Activated T-cell treated with anti-CD3 and anti-CD28 coated beads for 4 hours (primary cell): ENCODE data around the gene CTSE.
"Not testable (repeated sequence)": the region's sequence is repeated elsewhere in the genome, so short reads cannot be mapped to it uniquely, and the experiment has no call there.

Source experiments
- DNase-seq: peaks from one replicate; pipeline ENCODE4 v3.0.0-alpha.2; 2020

The CTSE gene

GRCh38 chr1:206013026-206013795 lies 10.5 kb downstream of the CTSE start:
- DNase-seq: no peak

- no peak for DNase-seq
Measured at GRCh38 chr1:206012086-206012859, 11.4 kb downstream of the CTSE start.

GRCh38 chr1:206011057-206011456 lies 12.6 kb downstream of the CTSE start:
- no peak for DNase-seq

DNA sequence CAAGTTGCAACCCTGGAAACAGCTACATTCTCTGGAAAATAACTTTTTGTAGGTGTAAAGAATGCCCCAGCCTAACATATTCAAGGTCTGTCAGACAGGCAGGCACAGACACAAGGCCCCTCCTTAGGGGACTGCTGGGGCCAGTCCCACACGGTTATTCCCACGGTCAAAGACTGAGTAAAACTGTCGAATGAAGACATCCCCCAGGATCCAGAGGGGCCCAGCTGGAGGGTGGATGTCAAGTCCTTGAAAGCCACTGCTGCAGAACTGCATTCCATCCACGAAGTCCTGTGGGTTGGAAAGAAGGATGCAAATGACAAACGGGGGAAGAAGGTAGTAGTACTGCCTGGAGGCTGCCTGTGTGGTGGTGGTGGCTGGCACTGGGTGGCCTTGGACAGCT lies 13.6 kb downstream of the CTSE start:
- no peak for DNase-seq

DNA sequence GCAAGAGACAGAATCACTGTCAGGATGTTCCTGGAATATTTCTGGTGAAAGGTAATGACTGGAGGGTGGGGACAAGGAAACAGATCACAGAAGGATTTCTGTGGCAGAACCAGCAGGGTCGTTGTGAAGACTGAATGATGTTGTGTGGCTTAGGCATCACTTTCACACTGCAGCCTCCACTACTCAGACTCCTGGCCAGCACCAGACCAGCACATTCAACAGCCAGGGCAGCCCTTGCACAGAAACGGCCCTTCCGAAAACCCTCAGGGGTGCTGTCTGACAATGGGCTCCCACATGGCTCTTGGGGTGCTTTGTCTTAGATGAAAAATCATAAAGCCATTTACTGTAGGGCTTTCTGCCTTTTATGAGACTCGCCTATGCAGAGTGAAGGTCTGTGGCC lies 16.7 kb downstream of the CTSE start:
- DNase-seq: no peak

- no peak for DNase-seq
Measured at GRCh38 chr1:206005778-206006180, 17.9 kb downstream of the CTSE start.

GRCh38 chr1:206005234-206005633 lies 18.5 kb downstream of the CTSE start:
- no peak for DNase-seq

- no peak for DNase-seq
Measured at GRCh38 chr1:206004826-206005225, 18.9 kb downstream of the CTSE start.

- DNase-seq: no peak
Measured at GRCh38 chr1:206003854-206004800, 19.6 kb downstream of the CTSE start.

DNA sequence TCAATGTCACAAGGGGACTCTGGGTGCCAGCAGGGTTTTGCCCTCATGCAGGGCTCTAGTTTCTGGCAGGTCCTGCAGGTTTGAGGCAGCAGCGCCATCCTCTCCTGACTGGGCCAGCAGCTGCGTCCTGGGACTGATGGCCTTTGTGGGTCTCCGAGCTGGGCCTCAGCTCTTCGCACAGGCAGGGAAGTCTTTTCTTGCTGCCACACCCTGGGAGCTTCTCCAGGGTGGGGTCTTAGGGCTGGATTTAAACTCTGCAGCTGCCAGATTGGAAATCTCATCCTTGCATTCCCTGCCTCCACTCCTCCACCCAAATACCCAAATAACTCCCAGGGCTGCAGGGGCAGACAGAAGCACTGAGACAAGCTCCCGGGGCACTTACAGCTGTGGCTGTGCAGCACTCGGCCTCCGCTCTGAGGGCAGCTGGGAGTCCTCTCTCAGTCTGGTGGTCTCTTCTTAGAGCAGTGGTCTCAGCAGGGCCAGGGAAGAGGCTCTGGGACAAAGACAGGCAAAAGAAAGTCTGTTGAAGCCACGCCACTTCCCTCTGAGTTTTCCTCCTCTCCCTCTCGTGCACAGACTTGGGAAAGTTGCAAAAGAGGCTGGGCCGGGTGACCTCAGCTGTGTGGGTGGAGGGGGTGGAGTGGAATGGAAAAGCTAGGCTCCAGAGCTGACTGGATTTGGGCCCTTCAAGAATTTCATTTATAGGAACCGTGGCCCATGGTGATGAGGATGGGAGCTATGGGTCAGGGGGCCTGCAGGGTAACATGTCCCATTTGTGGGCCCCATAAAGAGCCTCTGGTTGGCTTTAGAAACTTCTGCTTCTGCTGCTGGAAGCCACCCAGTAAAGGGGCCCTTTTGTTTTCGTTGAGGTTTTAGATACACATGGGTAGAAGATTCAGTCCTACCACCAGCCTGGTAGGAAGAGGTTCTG lies 20.6 kb downstream of the CTSE start, which contains the start of gene RAB7B:
Gene RAB7B (minus strand): TSS at position 525 of the 931 bp plus-strand sequence. CDS start 9,260 bp downstream, outside the sequence.
- DNase-seq: no peak

DNA sequence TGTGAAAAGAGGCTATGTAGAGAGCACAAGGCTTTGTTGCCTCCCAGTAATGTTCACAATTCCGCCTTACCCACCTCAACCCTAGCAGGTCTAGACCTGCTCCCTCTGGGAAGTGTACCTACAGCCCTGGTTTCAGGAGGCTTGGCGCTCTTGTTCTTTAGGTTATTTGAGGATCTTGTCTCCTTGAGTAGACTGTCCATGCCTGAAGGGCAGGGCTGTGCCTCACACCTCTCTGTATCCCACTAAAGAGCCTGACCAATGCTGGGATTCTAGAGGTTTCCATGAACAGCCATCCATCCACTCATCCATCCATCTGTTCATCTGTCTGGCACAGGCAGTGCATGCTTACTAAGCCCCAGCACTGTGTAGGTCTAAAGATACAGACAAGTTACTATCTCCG lies 21.5 kb downstream of the CTSE start:
- no peak for DNase-seq

GRCh38 chr1:206001476-206001888 lies 22.2 kb downstream of the CTSE start:
- peak; percentile 12 for DNase-seq

GRCh38 chr1:206000641-206001339 lies 22.9 kb downstream of the CTSE start:
- DNase-seq: no peak

DNA sequence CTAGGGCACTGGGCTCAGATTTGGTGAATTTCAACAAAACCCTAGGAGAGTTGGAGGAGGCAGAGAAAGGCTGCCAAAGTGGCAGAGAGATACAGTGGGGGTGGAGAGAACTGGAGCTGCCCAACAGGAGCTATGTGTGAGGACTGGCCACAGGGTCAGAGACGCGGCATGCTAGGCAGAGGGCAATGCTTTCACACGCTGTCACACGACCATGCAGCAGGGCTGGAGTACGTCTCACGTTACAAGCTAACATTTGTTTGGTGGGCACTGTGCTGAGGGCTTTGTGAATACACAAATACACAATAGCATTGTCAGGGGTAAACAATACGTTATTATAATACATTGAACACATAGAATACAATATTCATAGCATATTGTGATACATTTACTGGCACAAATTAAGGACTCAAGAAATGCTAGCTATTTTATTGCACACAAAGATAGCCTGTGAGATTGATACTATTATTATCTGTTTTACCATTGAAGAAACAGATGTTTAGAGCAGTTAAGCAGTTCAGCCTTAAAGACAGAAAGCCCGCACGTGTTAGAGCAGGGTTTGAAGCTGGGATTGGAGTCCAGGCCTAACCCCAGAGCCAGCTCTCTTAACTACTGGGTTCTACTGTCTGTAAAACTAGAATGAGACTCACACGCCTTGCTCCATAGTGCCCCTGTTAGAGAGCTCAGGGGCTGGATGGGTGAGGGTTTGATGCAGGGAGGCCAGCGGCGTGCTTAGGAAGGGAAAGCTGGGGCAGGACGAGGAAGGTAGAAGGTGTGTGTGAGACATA lies 25.0 kb downstream of the CTSE start:
- no peak for DNase-seq

GRCh38 chr1:205996641-205997040 lies 27.1 kb downstream of the CTSE start:
- DNase-seq: not testable (repeated sequence)

- no peak for DNase-seq
Measured at GRCh38 chr1:205994346-205994745, 29.3 kb downstream of the CTSE start.

- DNase-seq: no peak
Measured at GRCh38 chr1:205993068-205993467, 30.6 kb downstream of the CTSE start.

- no peak for DNase-seq
Measured at GRCh38 chr1:205992218-205992882, 31.3 kb downstream of the CTSE start.

DNA sequence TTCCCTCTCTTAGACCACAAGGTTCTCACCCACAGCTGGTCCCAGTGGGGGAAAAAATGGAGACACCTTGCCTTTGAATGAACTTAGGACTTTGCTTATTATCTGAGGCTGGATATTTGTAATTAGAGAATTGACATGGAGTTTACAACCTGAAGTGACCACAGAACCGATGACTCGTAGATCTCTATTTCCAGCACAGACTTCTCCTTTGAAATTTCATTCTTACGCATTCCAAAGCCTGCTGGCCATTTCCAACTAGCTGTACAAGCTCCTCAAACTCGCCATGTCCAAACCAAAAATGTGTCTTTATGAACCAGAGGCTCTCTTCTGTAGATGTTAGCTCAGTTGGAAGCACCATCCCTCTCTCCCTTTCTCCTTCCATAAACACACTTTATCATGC lies 32.5 kb downstream of the CTSE start:
- no peak for DNase-seq

GRCh38 chr1:205990226-205990625 lies 33.5 kb downstream of the CTSE start:
- DNase-seq: no peak
